GM12891 (cell line): ENCODE measurements around the gene PDE4DIP.
"Not testable (repeated sequence)": the region's sequence is repeated elsewhere in the genome, so short reads cannot be mapped to it uniquely, and the experiment has no call there.

Source experiments
- PAX5 ChIP-seq: IDR thresholded peaks from 2 replicates; pipeline ENCODE4 v1.6.1; 2011; ENCODE audit warnings: low read length, moderate library complexity, mild to moderate bottlenecking; ENCODE audit not compliant: insufficient read depth, severe bottlenecking
- POLR2A ChIP-seq: IDR thresholded peaks from 2 replicates; pipeline ENCODE4 v1.6.1; 2011; ENCODE audit warnings: low read depth, low read length, control low read depth
- POLR2AphosphoS5 ChIP-seq: IDR thresholded peaks from 2 replicates; pipeline ENCODE4 v1.6.1; 2011; ENCODE audit warnings: low read depth, low read length, control low read depth
- POU2F2 ChIP-seq: IDR thresholded peaks from 2 replicates; pipeline ENCODE4 v1.6.1; 2011; ENCODE audit warnings: low read depth, mild to moderate bottlenecking, control low read depth, low read length, moderate library complexity
- SPI1 ChIP-seq: IDR thresholded peaks from 2 replicates; pipeline ENCODE4 v1.6.1; 2011; ENCODE audit warnings: low read depth, low read length, control low read depth
- TAF1 ChIP-seq: IDR thresholded peaks from 2 replicates; pipeline ENCODE4 v1.6.1; 2011; ENCODE audit warnings: low read depth, low read length, control low read depth

DNA sequence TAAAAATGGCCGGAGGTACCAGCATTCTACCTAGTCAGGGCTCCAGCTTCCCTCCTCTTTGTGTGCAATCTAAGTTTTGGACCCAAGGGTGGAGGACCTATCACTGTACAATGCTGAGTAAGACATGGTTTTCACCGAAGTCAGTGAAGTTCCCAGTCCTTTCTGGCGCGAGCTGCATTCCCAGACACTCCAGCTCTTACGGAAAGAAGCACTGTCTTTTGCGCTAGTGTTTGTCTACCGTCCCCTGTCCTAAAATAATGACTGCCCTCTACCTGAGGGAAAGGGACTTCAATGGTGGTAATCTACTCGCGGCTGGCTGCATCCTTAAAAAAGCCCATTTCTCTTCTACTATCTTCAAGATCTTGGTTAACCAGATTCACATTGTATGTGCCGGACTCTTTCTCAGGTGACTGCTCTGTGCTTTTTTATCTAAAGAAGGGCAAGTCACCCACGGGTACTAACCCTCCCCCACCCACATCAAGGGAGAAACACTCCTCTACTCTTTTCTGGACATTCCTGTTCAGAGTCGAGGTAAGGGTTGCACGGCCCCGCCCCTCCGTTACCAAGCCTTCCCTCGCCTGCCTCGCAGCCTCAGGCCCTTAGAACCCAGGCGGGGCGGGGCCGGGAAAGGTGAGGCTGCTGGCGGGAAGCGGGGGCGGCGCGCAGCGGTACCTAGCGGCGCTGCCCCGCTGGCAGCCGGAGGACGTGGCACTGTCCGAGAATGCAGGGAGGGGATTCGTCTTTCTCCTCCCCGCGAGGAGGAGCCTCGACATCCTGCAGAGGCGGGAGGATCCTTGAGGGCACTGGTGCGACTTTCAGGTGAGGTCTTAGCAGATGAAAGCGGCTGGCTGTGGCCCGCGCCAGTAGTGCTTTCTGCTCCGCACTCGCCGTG lies 107.4 kb downstream of the PDE4DIP start:
- TF ChIP-seq POLR2A, POLR2AphosphoS5, TAF1, SPI1, PAX5, POU2F2: not testable (repeated sequence)
